ENCODE data around the gene CXXC4.
A peak's percentile ranks its signal among the peaks of the same experiment; 100 is the strongest.

CXXC4 gene

DNA sequence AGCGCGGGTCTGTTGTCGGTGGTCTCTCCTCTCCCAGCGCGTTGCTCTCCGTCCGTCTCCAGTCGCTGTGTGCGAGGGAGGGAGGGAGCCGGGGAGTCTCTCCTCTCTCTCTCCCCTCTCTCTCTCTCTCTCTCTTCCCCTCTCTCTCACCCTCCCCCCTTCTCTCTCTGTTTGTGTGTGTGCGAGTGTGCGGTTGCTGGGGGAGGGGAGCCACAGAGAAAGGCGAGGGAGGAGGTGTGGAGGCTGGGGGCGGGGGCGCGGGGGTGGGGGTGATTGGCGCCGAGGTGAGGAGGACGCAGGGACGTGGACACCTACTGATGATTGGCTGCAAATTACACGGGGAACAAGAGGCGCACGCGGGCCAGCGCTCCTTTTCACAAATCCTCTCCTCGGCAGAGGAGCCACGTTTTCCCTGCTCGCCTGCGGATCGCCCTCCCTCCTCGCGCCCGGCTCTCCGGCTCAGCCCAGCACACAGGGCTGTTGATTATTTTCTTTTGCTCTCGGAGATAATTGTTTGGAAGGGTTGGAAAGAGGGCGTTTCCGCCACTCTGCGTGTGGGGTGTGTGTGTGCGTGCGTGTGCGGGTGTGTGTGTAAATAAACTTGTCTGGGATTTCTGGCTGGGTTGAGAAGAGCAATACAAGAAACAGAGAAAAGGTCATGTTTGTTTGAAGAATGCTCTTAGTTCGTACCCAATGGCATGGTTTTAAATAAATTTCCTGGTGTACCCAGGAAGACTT, at the start of gene CXXC4:
Gene CXXC4 (minus strand): TSS at position 73 of the 738 bp plus-strand sequence. CDS start 3,092 bp downstream, outside the sequence.
- DNase-seq (ENCODE audit: low read depth, low spot score), result peak; percentile 78

DNA sequence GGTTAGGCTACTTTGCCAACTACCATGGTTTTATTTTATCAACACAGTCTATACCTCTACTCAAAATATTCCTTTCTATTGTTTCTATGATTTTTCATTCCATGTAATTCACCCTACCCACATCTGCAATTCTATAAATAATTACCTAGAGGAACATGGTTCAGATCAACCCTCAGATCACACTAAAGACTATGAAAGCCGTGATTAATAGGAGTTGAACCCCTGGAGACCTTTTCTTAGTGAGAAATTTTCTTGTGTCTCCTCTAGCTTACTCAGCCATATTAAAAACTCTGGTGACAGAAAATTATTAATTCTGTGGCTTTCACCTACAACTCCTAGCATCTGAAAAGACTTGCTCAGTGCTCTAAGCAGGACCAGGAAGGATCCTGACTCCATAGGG, 38.5 kb upstream of the CXXC4 start:
- no peak for DNase-seq (ENCODE audit: low read depth, low spot score)

DNA sequence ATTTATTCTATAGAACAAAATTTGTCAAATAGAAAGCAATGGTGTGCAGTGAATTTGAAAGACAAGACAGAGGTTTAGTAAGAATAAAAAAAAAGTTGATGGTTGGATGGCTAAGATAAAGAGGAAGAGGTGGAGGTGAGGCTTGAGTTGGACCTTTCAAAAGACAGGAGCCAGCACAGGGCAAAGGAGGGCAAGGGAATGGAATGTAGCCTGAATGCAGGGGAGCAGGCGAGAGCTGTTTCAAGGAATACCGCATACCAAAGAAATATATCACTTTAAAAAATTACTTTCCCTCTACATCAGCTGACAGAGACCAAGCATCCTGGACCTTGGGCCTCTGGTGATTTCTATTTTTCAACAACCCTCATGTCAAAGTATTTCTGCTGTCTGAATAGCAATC, 38.0 kb upstream of the CXXC4 start:
- no peak for DNase-seq (ENCODE audit: low read depth, low spot score)

GRCh38 chr4:104531390-104531789, 36.7 kb upstream of the CXXC4 start:
- DNase-seq (ENCODE audit: low read depth, low spot score), result no peak

- no peak for DNase-seq (ENCODE audit: low read depth, low spot score)
Observed at GRCh38 chr4:104530426-104530825, 35.7 kb upstream of the CXXC4 start.

DNA sequence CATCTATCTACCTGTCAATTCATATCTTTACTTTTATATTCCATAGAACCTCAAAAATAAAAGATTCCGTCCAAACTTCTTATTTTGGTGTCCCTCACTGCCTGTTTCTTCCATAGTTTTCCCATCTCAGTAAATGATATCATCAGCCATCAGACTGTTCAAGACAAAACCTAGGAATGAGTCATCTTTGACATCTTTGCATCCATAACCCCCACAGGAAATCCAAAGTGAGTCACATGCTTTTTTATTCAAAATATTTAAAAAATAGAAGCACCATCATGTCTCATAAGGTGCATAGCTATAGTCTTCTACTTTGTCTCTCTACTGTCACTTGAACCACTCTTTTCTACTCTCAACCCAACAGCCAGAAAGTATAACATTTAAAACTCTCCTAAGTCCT, 29.9 kb upstream of the CXXC4 start:
- peak; percentile 20 for DNase-seq (ENCODE audit: low read depth, low spot score)

DNA sequence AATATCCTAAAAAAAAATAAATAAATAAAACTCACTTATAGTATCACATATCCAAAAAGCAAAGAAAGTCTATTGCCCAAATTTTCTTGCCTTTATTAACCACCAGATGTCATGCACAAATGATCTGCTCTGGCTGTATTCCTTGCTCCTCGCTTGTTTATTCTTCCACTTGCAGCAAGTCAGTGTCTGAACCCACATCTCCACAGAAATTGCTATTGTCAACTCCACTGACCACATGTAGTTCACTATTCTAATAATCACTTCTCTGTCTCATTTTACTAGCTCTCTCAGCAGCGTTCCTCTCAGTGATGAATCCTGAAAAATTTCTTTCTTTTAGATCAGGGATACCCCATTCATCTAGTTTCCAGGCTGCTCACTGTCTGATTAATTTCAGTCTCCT, 29.3 kb upstream of the CXXC4 start:
- DNase-seq (ENCODE audit: low read depth, low spot score), result no peak

- DNase-seq (ENCODE audit: low read depth, low spot score), result no peak
Observed at GRCh38 chr4:104519588-104519987, 24.9 kb upstream of the CXXC4 start.

DNA sequence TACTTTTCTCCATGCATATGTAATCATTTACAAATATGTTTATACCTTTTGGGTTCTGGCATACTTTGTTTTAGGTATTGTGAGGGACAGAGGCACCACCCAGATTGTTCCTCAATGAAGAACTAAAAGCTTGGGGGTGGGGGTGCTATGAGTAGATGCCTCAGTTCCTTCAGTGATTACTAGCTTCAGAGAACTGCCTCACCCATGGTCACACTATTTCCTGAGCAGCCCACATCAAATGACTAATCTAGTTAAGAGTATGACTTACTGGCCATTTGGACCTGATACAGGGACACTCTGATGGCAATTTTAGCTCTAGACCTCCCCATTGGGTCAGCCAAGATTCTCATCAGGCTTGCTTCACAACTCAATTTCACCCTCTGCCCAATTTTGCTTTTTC, 22.2 kb upstream of the CXXC4 start:
- DNase-seq (ENCODE audit: low read depth, low spot score), result no peak

DNA sequence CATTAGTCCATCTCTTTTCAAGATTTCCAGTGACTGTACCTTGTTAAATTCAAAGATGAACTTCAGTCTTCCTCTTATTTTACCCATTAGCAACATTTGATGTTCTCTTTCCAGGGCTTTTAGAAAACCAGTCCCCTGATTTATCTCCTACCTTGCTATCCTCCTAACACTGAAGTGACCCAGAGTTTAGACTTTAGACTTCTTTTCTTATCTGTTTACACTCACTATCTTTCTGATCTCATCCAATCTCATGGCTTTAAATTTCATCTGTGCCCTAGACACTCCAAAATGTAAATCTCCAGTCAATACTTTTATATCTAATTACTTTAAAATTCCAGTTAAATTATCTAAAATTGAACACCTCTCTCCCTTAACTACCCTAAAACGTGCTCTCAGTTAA, 13.5 kb upstream of the CXXC4 start:
- DNase-seq (ENCODE audit: low read depth, low spot score), result no peak

GRCh38 chr4:104507112-104507511, 12.4 kb upstream of the CXXC4 start:
- DNase-seq (ENCODE audit: low read depth, low spot score), result no peak

GRCh38 chr4:104504536-104504935, 9.8 kb upstream of the CXXC4 start:
- no peak for DNase-seq (ENCODE audit: low read depth, low spot score)

- DNase-seq (ENCODE audit: low read depth, low spot score), result peak; percentile 24
Observed at GRCh38 chr4:104502471-104502870, 7.8 kb upstream of the CXXC4 start.

DNA sequence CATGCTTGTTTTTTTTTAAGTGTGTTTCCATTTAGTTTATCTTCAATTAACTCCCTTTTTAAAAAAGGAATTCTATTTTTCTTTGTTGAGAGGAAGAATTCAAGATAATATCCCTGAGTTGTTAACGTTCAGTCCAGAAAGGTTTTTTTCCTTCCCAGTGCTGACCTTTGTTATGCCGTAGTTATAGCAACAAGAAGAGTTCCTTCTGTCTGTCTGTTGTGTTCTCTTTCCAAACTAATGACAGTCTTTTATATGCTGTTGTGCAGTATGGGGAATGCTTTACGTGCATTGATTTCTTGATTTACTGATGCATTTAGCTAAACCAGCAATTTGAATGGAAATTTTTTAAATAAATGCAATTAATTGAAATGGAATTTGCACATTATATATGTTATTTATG, 6.6 kb upstream of the CXXC4 start:
- DNase-seq (ENCODE audit: low read depth, low spot score), result no peak

- no peak for DNase-seq (ENCODE audit: low read depth, low spot score)
Observed at GRCh38 chr4:104500442-104500841, 5.7 kb upstream of the CXXC4 start.

- no peak for DNase-seq (ENCODE audit: low read depth, low spot score)
Observed at GRCh38 chr4:104494185-104494584, 509 bp downstream of the CXXC4 start.

DNA sequence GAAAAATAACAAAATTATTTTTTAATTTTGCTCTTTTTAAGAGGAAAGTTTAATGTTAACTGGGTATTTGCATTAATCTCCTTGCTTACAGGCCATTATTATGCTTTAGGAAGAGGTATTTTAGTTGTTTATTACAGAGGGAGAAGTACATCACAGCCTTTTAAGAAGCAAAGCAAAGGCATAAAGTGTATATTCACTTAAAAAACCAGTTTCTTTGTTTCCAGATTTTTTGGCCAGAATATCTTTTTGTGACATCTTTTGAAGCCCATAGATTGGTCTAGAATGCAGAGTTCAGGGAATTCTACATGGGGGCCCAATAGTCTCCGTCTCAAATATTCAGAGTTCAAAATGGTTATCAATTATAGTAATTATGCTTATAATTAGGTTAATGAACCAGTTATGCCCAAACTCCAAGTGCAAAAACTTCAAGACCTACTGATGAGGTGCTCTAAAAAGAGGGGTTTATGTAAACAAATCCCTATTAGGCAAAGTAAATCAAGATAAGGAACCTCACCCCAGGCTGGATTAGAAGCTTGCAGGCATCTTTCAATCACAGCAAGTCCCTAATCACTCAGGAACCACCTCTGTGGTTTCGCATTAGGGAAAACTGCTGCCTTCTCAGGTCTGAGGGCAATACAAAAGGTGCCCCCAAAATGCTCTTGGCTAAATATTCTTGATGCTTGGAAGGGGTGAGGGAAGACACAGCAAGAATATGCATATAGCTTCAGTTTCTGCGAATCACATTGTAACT, 1.4 kb downstream of the CXXC4 start:
- DNase-seq (ENCODE audit: low read depth, low spot score), result no peak

DNA sequence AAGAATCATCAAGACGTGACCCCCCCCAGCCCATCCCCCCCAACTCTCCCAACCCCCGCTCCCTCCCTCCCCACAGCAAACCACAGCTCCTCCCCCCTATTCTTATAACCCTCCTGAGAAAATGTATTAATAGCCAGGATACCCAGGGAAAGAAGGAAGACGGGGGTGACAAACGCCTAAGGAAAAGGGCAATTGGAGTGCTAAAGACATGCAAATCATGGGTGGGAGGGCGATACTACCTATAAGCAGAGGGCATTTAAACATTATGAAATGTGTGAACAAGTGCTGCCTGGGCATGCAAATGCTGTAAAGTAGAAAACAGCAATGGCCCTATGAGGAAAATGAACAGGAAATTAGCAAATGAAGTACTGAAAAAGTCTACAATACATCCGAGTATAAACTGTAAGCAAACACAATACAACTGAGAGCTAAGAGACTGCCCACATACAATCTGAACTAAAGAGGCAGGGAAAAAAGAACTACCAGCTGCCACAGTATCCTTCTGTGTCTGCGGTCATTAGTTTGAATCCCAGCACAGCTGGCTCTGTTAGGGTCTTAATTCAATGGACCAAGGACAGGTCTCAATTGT, 2.4 kb downstream of the CXXC4 start:
- DNase-seq (ENCODE audit: low read depth, low spot score), result peak; percentile 38

DNA sequence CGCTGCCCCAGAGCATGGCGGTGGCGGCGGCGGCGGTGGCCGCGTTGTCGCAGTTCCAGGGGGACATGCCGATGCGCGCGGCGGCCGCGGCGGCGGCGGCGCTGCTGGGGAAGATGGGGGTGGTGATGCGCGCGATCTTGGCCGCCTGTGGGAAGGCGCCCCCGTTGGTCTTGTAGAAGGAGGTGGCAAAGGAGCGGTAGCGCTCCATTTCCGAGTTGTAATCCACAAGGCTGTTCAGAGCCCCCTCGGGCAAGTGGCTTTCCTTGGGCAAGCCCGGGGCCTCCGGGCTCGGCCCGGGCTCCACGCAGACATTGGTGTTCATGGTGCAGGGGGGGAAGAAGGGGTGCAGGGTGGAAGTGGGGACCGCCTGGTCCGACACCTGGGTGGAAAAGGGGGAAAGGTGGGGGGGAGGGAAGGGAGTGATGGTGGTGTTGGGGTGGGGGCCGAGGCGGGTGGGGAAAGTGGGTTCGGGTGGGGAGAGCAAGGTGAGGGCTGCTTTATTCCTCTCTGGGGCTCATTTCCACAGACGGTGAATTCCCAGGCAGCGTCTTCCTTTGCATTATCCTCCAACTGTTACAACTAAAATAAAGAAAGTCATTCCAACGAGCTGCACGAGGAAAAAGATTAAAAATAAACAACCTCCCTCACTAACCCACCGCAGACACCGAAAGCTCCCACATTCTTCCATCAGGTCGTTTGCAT, 3.1 kb downstream of the CXXC4 start:
- peak; percentile 71 for DNase-seq (ENCODE audit: low read depth, low spot score)

GRCh38 chr4:104490770-104491480, 3.8 kb downstream of the CXXC4 start:
- peak; percentile 86 for DNase-seq (ENCODE audit: low read depth, low spot score)

DNA sequence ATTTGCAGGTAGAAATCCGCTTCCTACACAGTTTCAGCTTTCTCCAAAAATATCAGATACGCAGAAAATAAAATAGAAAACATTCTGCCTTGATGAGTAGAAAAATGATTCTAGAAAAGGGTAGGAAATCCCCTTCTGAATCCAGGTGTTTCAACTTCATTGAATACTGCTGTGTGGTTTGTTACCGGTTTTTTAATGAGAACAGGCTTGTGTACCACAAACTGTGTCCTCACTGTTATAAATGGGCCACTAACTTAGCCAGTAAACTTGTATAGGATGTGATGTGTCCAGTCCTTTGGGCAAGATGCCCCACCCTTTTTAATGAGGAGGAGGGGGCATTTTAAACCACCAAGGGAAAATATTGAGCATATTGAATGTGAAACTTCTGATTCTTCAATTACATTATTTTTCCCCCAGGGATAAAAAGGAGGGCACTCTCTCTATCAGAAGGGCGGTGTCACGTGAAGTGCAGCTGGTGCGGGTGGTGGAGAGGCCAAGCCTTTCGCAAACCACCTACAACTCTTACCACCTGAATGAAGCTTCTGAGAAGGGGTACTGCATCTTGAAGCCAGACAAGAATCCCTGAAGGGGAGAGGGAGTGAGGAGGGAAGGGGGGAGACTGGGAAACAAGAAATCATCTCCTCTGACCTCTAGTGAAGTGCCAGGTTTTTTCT, 4.5 kb downstream of the CXXC4 start:
- DNase-seq (ENCODE audit: low read depth, low spot score), result no peak

Data from astrocyte of the hippocampus (primary cell).